HepG2 (cell line): ENCODE data around the gene HMGCS2. TPM values are rescaled to one million over a fixed set of nuclear protein-coding genes. Genes with fewer than 3 reads are reported as not detected.

Experiments
- ATF6 ChIP-seq: sonication (generic); formaldehyde crosslinking; conservative IDR thresholded peaks from 2 replicates; pipeline ENCODE4 v1.4.0; 2020; ENCODE audit warnings: missing genetic modification reagents
- CBX5 ChIP-seq: sonication (generic); formaldehyde crosslinking; IDR thresholded peaks from 2 replicates; pipeline ENCODE4 v1.4.0; 2020; ENCODE audit warnings: missing genetic modification reagents, borderline replicate concordance
- EZH2 ChIP-seq: conservative IDR thresholded peaks from 2 replicates; pipeline ENCODE4 v1.6.1; 2012; ENCODE audit warnings: mild to moderate bottlenecking, low read depth, low read length, moderate library complexity
- FOXA3 ChIP-seq: IDR thresholded peaks from 2 replicates; pipeline ENCODE4 v1.6.1; 2016; ENCODE audit warnings: missing genetic modification reagents, missing compliant biosample characterization
- FUBP1 ChIP-seq: sonication (generic); formaldehyde crosslinking; IDR thresholded peaks from 2 replicates; pipeline ENCODE4 v1.5.1; 2020; ENCODE audit warnings: missing genetic modification reagents, mild to moderate bottlenecking, borderline replicate concordance
- GTF2F1 ChIP-seq: fragments of 150-350 bp; IDR thresholded peaks from 2 replicates; pipeline ENCODE4 v1.6.1; 2014; ENCODE audit warnings: low read length
- MXD1 ChIP-seq: sonication (generic); formaldehyde crosslinking; IDR thresholded peaks from 2 replicates; pipeline ENCODE4 v1.4.0; 2020; ENCODE audit warnings: mild to moderate bottlenecking, missing genetic modification reagents
- PAXIP1 ChIP-seq: sonication (generic); formaldehyde crosslinking; conservative IDR thresholded peaks from 2 replicates; pipeline ENCODE4 v1.4.0; 2020; ENCODE audit warnings: mild to moderate bottlenecking, missing genetic modification reagents, moderate library complexity
- XRCC5 ChIP-seq: fragments of 200-400 bp; formaldehyde crosslinking; optimal IDR thresholded peaks from 2 replicates; pipeline ENCODE3; 2017; ENCODE audit warnings: mild to moderate bottlenecking, low read length
- ZBTB42 ChIP-seq: sonication (generic); formaldehyde crosslinking; IDR thresholded peaks from 2 replicates; pipeline ENCODE4 v1.5.0; 2020; ENCODE audit warnings: mild to moderate bottlenecking, missing genetic modification reagents
- ZBTB8A ChIP-seq: sonication (generic); formaldehyde crosslinking; IDR thresholded peaks from 2 replicates; pipeline ENCODE4 v1.4.0; 2020; ENCODE audit warnings: mild to moderate bottlenecking, low read depth, missing genetic modification reagents, borderline replicate concordance
- ZFP82 ChIP-seq: sonication (generic); formaldehyde crosslinking; IDR thresholded peaks from 2 replicates; pipeline ENCODE4 v1.5.1; 2020; ENCODE audit warnings: mild to moderate bottlenecking, missing genetic modification reagents, borderline replicate concordance
- ZMAT5 ChIP-seq: sonication (generic); formaldehyde crosslinking; IDR thresholded peaks from 2 replicates; pipeline ENCODE4 v1.5.0; 2020; ENCODE audit warnings: mild to moderate bottlenecking, low read depth, missing genetic modification reagents, borderline replicate concordance
- ZNF3 ChIP-seq: IDR thresholded peaks from 2 replicates; pipeline ENCODE4 v1.7.0; 2017; ENCODE audit warnings: inconsistent platforms
- ZNF460 ChIP-seq: sonication (generic); formaldehyde crosslinking; IDR thresholded peaks from 2 replicates; pipeline ENCODE4 v1.5.1; 2020; ENCODE audit warnings: missing genetic modification reagents, mild to moderate bottlenecking, borderline replicate concordance
- ZNF564 ChIP-seq: sonication (generic); formaldehyde crosslinking; IDR thresholded peaks from 2 replicates; pipeline ENCODE4 v1.8.1; 2023; ENCODE audit warnings: mild to moderate bottlenecking, missing genetic modification reagents
- ZNF7 ChIP-seq: IDR thresholded peaks from 2 replicates; pipeline ENCODE4 v1.6.1; 2016; ENCODE audit warnings: missing biosample characterization, missing genetic modification reagents
- ZNF746 ChIP-seq: sonication (generic); formaldehyde crosslinking; IDR thresholded peaks from 2 replicates; pipeline ENCODE4 v1.8.0; 2022; ENCODE audit warnings: mild to moderate bottlenecking, missing genetic modification reagents
- ZNF800 ChIP-seq: sonication (generic); formaldehyde crosslinking; IDR thresholded peaks from 2 replicates; pipeline ENCODE4 v1.4.0; 2020; ENCODE audit warnings: missing genetic modification reagents
- polyA plus RNA-seq, 8 experiments: library from polyadenylated mRNA; depleted of rRNA in 3 of 8; stranded (reverse) in 7 of 8; unstranded in 1 of 8; fragments of >200 nt; fragmentation: Illumina TruSeq in 4 of 8; extraction: Trizol in 4 of 8; gene quantifications; 2 replicates each; pipeline versions ENCODE4 v1.2.1 to v1.2.3, GENCODE V29; 2011 to 2016; ENCODE audit warnings: low read depth in 4 of 8, missing spikeins in 1 of 8, mixed read lengths in 1 of 8; ENCODE audit not compliant: insufficient read depth in 1 of 8
- total RNA-seq, 5 experiments: library from RNA; depleted of rRNA; stranded (reverse); fragments of >200 nt; fragmentation: Illumina TruSeq; extraction: Trizol; gene quantifications; 2 replicates each; pipeline ENCODE4 v1.2.3, GENCODE V29; 2016; ENCODE audit warnings: low read depth in 1 of 5

HMGCS2 gene
- total and polyA plus RNA-seq, 2 of the 13 experiments (the other 11 are each of a cell fraction or from before 2014, with no cell fraction given): 0.44 to 1.5 TPM

GRCh38 chr1:119743776-119744597 is 24.7 kb downstream of the HMGCS2 start (continued):
- TF ChIP-seq MXD1 (CRISPR knock-in tag) (no peak), ZBTB8A (CRISPR knock-in tag) (no peak), ATF6 (no peak), GTF2F1 (no peak), PAXIP1 (CRISPR knock-in tag) (no peak), ZMAT5 (CRISPR knock-in tag) (no peak), ZBTB42 (CRISPR knock-in tag) (no peak), FUBP1 (CRISPR knock-in tag) (no peak), ZNF746 (CRISPR knock-in tag) (no peak), ZNF564 (CRISPR knock-in tag) (peak; percentile 30; the same call in 1 of the 2 replicates), ZFP82 (CRISPR knock-in tag) (no peak), EZH2 (no peak), ZNF7 (CRISPR knock-in tag) (no peak), XRCC5 (peak; percentile 28), ZNF3 (CRISPR knock-in tag) (no peak), ZNF800 (CRISPR knock-in tag) (0 out of 2 replicates have a peak, but pooled peaks have one; percentile 24), ZNF460 (no peak), FOXA3 (CRISPR knock-in tag) (no peak), CBX5 (CRISPR knock-in tag) (no peak)
